Measurements from ENCODE around the gene ASB18. TPM values are rescaled to one million over a fixed set of nuclear protein-coding genes. Genes with fewer than 3 reads are reported as not detected.

Gene ASB18
- polyA plus RNA-seq, 2 donors, result not detected

- H3K36me3 ChIP-seq (ENCODE audit: control insufficient read depth in 2 of 2, insufficient read depth in 2 of 2, low read length in 1 of 2), result no peaks in the 10 kb centered on the region
- peaks cover 11 to 43% of the 10 kb centered on the region in 2 donors for H3K27me3 ChIP-seq (ENCODE audit: control insufficient read depth in 1 of 2, insufficient read depth in 2 of 2, low read length in 2 of 2)
- peaks cover 23 to 26% of the 10 kb centered on the region in 2 donors for H3K4me1 ChIP-seq (ENCODE audit: control insufficient read depth in 2 of 2, insufficient read depth in 2 of 2, low read length in 1 of 2)
- H3K4me3 ChIP-seq (ENCODE audit: low read depth in 1 of 2, low read length in 2 of 2), result no peak overlapping the region
- 32 to 38% methylated on average over 16 of the region's 16 CpGs for WGBS, 2 donors
- peaks cover 0 to 1% of the 10 kb centered on the region in 2 donors for H3K9me3 ChIP-seq (ENCODE audit: control insufficient read depth in 2 of 2, insufficient read depth in 1 of 2, low read depth in 1 of 2, low read length in 1 of 2)
- H3K27ac ChIP-seq (ENCODE audit: low read depth in 2 of 2, low read length in 1 of 2), result no peak overlapping the region
Measured at GRCh38 chr2:236162031-236162845, 102.0 kb downstream of the ASB18 start.

- no peak overlapping the region for H3K4me3 ChIP-seq (ENCODE audit: low read depth in 1 of 2, low read length in 2 of 2)
- no peaks in the 10 kb centered on the region for H3K9me3 ChIP-seq (ENCODE audit: control insufficient read depth in 2 of 2, insufficient read depth in 1 of 2, low read depth in 1 of 2, low read length in 1 of 2)
- H3K27ac ChIP-seq (ENCODE audit: low read depth in 2 of 2, low read length in 1 of 2), result no peak overlapping the region
- peaks cover 16 to 20% of the 10 kb centered on the region in 2 donors for H3K4me1 ChIP-seq (ENCODE audit: control insufficient read depth in 2 of 2, insufficient read depth in 2 of 2, low read length in 1 of 2)
- WGBS, 2 donors, result 77 to 79% methylated on average over 12 of the region's 12 CpGs
- no peaks in the 10 kb centered on the region for H3K36me3 ChIP-seq (ENCODE audit: control insufficient read depth in 2 of 2, insufficient read depth in 2 of 2, low read length in 1 of 2)
- peaks cover 5 to 36% of the 10 kb centered on the region in 2 donors for H3K27me3 ChIP-seq (ENCODE audit: control insufficient read depth in 1 of 2, insufficient read depth in 2 of 2, low read length in 2 of 2)
Measured at GRCh38 chr2:236161531-236161930, 102.7 kb downstream of the ASB18 start.

- Histone ChIP-seq H3K27me3 (ENCODE audit: control insufficient read depth in 1 of 2, insufficient read depth in 2 of 2, low read length in 2 of 2) (peaks cover 5 to 31% of the 10 kb centered on the region in 2 donors), H3K9me3 (ENCODE audit: control insufficient read depth in 2 of 2, insufficient read depth in 1 of 2, low read depth in 1 of 2, low read length in 1 of 2) (no peaks in the 10 kb centered on the region), H3K36me3 (ENCODE audit: control insufficient read depth in 2 of 2, insufficient read depth in 2 of 2, low read length in 1 of 2) (no peaks in the 10 kb centered on the region), H3K4me3 (ENCODE audit: low read depth in 1 of 2, low read length in 2 of 2) (no peak overlapping the region), H3K4me1 (ENCODE audit: control insufficient read depth in 2 of 2, insufficient read depth in 2 of 2, low read length in 1 of 2) (peaks cover 12 to 15% of the 10 kb centered on the region in 2 donors), H3K27ac (ENCODE audit: low read depth in 2 of 2, low read length in 1 of 2) (no peak overlapping the region)
- WGBS, 2 donors, result 59 to 68% methylated on average over 15 of the region's 15 CpGs
Measured at GRCh38 chr2:236161082-236161462, 103.1 kb downstream of the ASB18 start.

GRCh38 chr2:236160366-236161081 is 103.7 kb downstream of the ASB18 start:
- H3K27me3 ChIP-seq (ENCODE audit: control insufficient read depth in 1 of 2, insufficient read depth in 2 of 2, low read length in 2 of 2), result peaks cover 5 to 30% of the 10 kb centered on the region in 2 donors
- no peaks in the 10 kb centered on the region for H3K36me3 ChIP-seq (ENCODE audit: control insufficient read depth in 2 of 2, insufficient read depth in 2 of 2, low read length in 1 of 2)
- H3K4me3 ChIP-seq (ENCODE audit: low read depth in 1 of 2, low read length in 2 of 2), result no peak overlapping the region
- peaks cover 10 to 14% of the 10 kb centered on the region in 2 donors for H3K4me1 ChIP-seq (ENCODE audit: control insufficient read depth in 2 of 2, insufficient read depth in 2 of 2, low read length in 1 of 2)
- H3K9me3 ChIP-seq (ENCODE audit: control insufficient read depth in 2 of 2, insufficient read depth in 1 of 2, low read depth in 1 of 2, low read length in 1 of 2), result no peaks in the 10 kb centered on the region
- WGBS, 2 donors, result 41 to 47% methylated on average over 18 to 22 of the region's 22 CpGs
- no peak overlapping the region for H3K27ac ChIP-seq (ENCODE audit: low read depth in 2 of 2, low read length in 1 of 2)

- WGBS, 2 donors, result 16 to 20% methylated on average over 33 of the region's 33 CpGs
- Histone ChIP-seq H3K4me1 (ENCODE audit: control insufficient read depth in 2 of 2, insufficient read depth in 2 of 2, low read length in 1 of 2) (peaks cover 10 to 14% of the 10 kb centered on the region in 2 donors), H3K36me3 (ENCODE audit: control insufficient read depth in 2 of 2, insufficient read depth in 2 of 2, low read length in 1 of 2) (no peaks in the 10 kb centered on the region), H3K27ac (ENCODE audit: low read depth in 2 of 2, low read length in 1 of 2) (no peak overlapping the region), H3K9me3 (ENCODE audit: control insufficient read depth in 2 of 2, insufficient read depth in 1 of 2, low read depth in 1 of 2, low read length in 1 of 2) (no peaks in the 10 kb centered on the region), H3K4me3 (ENCODE audit: low read depth in 1 of 2, low read length in 2 of 2) (no peak overlapping the region), H3K27me3 (ENCODE audit: control insufficient read depth in 1 of 2, insufficient read depth in 2 of 2, low read length in 2 of 2) (peaks cover 3 to 24% of the 10 kb centered on the region in 2 donors)
Measured at GRCh38 chr2:236159778-236160170, 104.4 kb downstream of the ASB18 start.

- no peak overlapping the region for H3K27ac ChIP-seq (ENCODE audit: low read depth in 2 of 2, low read length in 1 of 2)
- H3K4me1 ChIP-seq (ENCODE audit: control insufficient read depth in 2 of 2, insufficient read depth in 2 of 2, low read length in 1 of 2), result peaks cover 9% of the 10 kb centered on the region in 2 donors
- H3K4me3 ChIP-seq (ENCODE audit: low read depth in 1 of 2, low read length in 2 of 2), result no peak overlapping the region
- H3K36me3 ChIP-seq (ENCODE audit: control insufficient read depth in 2 of 2, insufficient read depth in 2 of 2, low read length in 1 of 2), result no peaks in the 10 kb centered on the region
- peaks cover 3 to 18% of the 10 kb centered on the region in 2 donors for H3K27me3 ChIP-seq (ENCODE audit: control insufficient read depth in 1 of 2, insufficient read depth in 2 of 2, low read length in 2 of 2)
- no peaks in the 10 kb centered on the region for H3K9me3 ChIP-seq (ENCODE audit: control insufficient read depth in 2 of 2, insufficient read depth in 1 of 2, low read depth in 1 of 2, low read length in 1 of 2)
- WGBS, 2 donors, result 25 to 30% methylated on average over 43 to 45 of the region's 45 CpGs
Measured at GRCh38 chr2:236158969-236159777, 105.0 kb downstream of the ASB18 start.

GRCh38 chr2:236157815-236158498 is 106.2 kb downstream of the ASB18 start:
- H3K4me3 ChIP-seq (ENCODE audit: low read depth in 1 of 2, low read length in 2 of 2), result no peak overlapping the region
- peaks cover 2 to 4% of the 10 kb centered on the region in 2 donors for H3K4me1 ChIP-seq (ENCODE audit: control insufficient read depth in 2 of 2, insufficient read depth in 2 of 2, low read length in 1 of 2)
- 84 to 90% methylated on average over 10 of the region's 10 CpGs for WGBS, 2 donors
- no peaks in the 10 kb centered on the region for H3K9me3 ChIP-seq (ENCODE audit: control insufficient read depth in 2 of 2, insufficient read depth in 1 of 2, low read depth in 1 of 2, low read length in 1 of 2)
- H3K36me3 ChIP-seq (ENCODE audit: control insufficient read depth in 2 of 2, insufficient read depth in 2 of 2, low read length in 1 of 2), result no peaks in the 10 kb centered on the region
- H3K27me3 ChIP-seq (ENCODE audit: control insufficient read depth in 1 of 2, insufficient read depth in 2 of 2, low read length in 2 of 2), result peaks cover 2 to 13% of the 10 kb centered on the region in 2 donors
- no peak overlapping the region for H3K27ac ChIP-seq (ENCODE audit: low read depth in 2 of 2, low read length in 1 of 2)

GRCh38 chr2:236157366-236157765 is 106.8 kb downstream of the ASB18 start:
- WGBS, 2 donors, result 89 to 90% methylated on average over 6 of the region's 6 CpGs
- no peak overlapping the region for H3K4me3 ChIP-seq (ENCODE audit: low read depth in 1 of 2, low read length in 2 of 2)
- no peaks in the 10 kb centered on the region for H3K36me3 ChIP-seq (ENCODE audit: control insufficient read depth in 2 of 2, insufficient read depth in 2 of 2, low read length in 1 of 2)
- peaks cover 0 to 13% of the 10 kb centered on the region in 2 donors for H3K27me3 ChIP-seq (ENCODE audit: control insufficient read depth in 1 of 2, insufficient read depth in 2 of 2, low read length in 2 of 2)
- H3K4me1 ChIP-seq (ENCODE audit: control insufficient read depth in 2 of 2, insufficient read depth in 2 of 2, low read length in 1 of 2), result peaks cover 2 to 4% of the 10 kb centered on the region in 2 donors
- no peaks in the 10 kb centered on the region for H3K9me3 ChIP-seq (ENCODE audit: control insufficient read depth in 2 of 2, insufficient read depth in 1 of 2, low read depth in 1 of 2, low read length in 1 of 2)
- no peak overlapping the region for H3K27ac ChIP-seq (ENCODE audit: low read depth in 2 of 2, low read length in 1 of 2)

GRCh38 chr2:236156860-236157194 is 107.4 kb downstream of the ASB18 start:
- H3K9me3 ChIP-seq (ENCODE audit: control insufficient read depth in 2 of 2, insufficient read depth in 1 of 2, low read depth in 1 of 2, low read length in 1 of 2), result no peaks in the 10 kb centered on the region
- WGBS, 2 donors, result 79 to 80% methylated on average over 7 of the region's 7 CpGs
- H3K27me3 ChIP-seq (ENCODE audit: control insufficient read depth in 1 of 2, insufficient read depth in 2 of 2, low read length in 2 of 2), result peaks cover 0 to 10% of the 10 kb centered on the region in 2 donors

More at GRCh38 chr2:236156860-236157194, 107.4 kb downstream of the ASB18 start:
- no peaks in the 10 kb centered on the region for H3K36me3 ChIP-seq (ENCODE audit: control insufficient read depth in 2 of 2, insufficient read depth in 2 of 2, low read length in 1 of 2)
- H3K27ac ChIP-seq (ENCODE audit: low read depth in 2 of 2, low read length in 1 of 2), result no peak overlapping the region
- peaks cover 2 to 4% of the 10 kb centered on the region in 2 donors for H3K4me1 ChIP-seq (ENCODE audit: control insufficient read depth in 2 of 2, insufficient read depth in 2 of 2, low read length in 1 of 2)
- no peak overlapping the region for H3K4me3 ChIP-seq (ENCODE audit: low read depth in 1 of 2, low read length in 2 of 2)

Data from esophagus (tissue), 2 donors.